Fibroblast of skin of abdomen (primary cell): ENCODE measurements around the gene FAM184B. TPM values are rescaled to one million over a fixed set of nuclear protein-coding genes. Genes with fewer than 3 reads are reported as not detected.

Experiments
- DNase-seq: peaks from one replicate; pipeline ENCODE4 v3.0.0-alpha.2; 2013
- polyA plus RNA-seq, 2 experiments: library from polyadenylated mRNA; unstranded; fragments of 120-200 nt; gene quantifications; one replicate each; pipeline ENCODE4 v1.2.1, GENCODE V29; 2013; ENCODE audit not compliant: insufficient read length in 2 of 2

Gene FAM184B
- 0.12 TPM for polyA plus RNA-seq (2013, experiment 1 of 2; ENCODE audit: insufficient read length)
- 0.14 TPM for polyA plus RNA-seq (2013, experiment 2 of 2; ENCODE audit: insufficient read length)

- DNase-seq: peak; percentile 8
Measured at GRCh38 chr4:17781300-17782287, at the start of gene FAM184B. Gene FAM184B (minus strand): TSS chr4:17781621. CDS start chr4:17781299, 322 bp downstream.

- DNase-seq: no peak
Measured at GRCh38 chr4:17823871-17824669, 42.6 kb upstream of the FAM184B start.

GRCh38 chr4:17817027-17817426 lies 35.6 kb upstream of the FAM184B start:
- DNase-seq: peak; percentile 77

DNA sequence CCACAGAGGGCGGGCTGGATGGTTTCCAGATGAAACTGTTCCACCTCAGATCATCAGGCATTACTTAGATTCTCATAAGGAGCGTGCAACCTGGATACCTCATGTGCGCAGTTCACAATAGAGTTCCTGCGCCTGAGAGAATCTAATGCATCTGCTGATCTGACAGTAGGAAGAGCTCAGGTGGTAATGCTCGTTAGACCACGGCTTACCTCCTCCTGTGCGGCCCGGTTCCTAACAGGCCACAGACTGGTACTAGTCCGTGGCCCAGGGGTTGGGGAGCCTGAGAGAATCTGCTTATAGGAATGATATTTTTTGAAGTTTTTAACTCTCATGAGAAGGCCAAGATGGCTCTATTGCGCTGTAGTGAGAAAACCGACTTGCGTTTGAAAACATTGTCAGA lies 34.7 kb upstream of the FAM184B start:
- no peak for DNase-seq

DNA sequence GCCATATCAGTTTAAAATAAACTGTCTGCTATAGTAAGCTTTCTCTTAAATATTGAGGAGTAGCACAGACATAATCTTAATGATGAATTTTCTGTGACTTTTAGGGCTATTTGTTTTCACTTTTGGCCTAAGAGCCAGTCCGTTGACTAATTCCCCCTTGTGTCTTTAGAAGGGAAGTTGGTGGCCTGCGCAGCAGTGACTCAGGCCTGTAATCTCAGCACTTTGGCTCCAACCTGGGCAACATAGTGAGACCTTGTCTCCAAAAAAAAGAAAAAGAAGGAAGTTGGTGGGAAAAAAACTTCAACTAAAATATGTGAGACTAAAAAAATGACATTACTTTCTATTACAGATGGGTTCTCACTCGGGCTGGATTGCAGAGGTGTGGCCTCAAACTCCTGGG lies 32.7 kb upstream of the FAM184B start:
- DNase-seq: peak; percentile 33

- DNase-seq: no peak
Measured at GRCh38 chr4:17812801-17813200, 31.4 kb upstream of the FAM184B start.

GRCh38 chr4:17812125-17812524 lies 30.7 kb upstream of the FAM184B start:
- DNase-seq: no peak

- peak; percentile 19 for DNase-seq
Measured at GRCh38 chr4:17811078-17811603, 29.7 kb upstream of the FAM184B start.

- peak; percentile 100 for DNase-seq
Measured at GRCh38 chr4:17810260-17811077, 29.0 kb upstream of the FAM184B start, which contains the start of the genes DCAF16 and NCAPG. Gene DCAF16 (minus strand): TSS chr4:17810757. CDS start chr4:17804141, 6,616 bp downstream. Gene NCAPG (plus strand): TSS chr4:17810979. CDS start chr4:17811078, 99 bp downstream.

GRCh38 chr4:17809667-17810066 lies 28.2 kb upstream of the FAM184B start:
- no peak for DNase-seq

DNA sequence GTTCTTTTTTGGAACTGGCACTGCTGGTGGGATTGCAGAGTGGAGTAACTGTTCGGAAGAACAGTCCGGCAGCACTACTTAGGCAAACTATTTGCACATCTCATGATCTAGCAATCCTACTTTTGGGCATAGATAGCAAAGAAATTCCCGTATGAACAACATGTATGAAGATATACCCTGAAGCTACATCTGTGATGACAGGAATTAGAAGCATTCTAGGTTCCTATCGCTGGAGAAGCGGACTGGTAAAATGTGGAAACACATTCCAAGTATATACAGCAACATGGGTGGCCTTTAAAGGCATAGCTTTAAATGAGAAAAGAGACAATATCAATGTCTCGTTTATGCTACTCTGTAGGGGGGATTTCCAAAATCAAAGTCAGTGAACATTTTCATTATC lies 26.0 kb upstream of the FAM184B start:
- peak; percentile 42 for DNase-seq

- no peak for DNase-seq
Measured at GRCh38 chr4:17805580-17806155, 24.2 kb upstream of the FAM184B start.

DNA sequence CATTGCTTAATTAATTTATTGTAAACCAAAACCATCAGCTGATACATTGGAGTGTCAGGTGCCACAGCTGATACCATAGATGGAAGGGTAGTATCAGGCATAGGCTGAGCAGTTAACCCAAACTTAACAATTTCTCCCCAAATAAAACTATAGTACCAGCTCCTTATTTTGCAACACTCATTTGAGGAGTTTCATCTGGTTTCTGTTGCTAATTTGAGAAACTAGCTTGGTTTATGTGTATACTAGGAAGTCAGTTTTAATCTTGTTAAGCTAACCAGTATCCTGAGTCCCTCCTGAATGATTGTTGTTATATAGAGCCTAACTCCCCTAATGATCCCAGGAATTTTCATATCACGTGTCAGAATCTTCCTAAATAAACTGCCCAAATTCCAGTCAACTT lies 16.4 kb upstream of the FAM184B start:
- no peak for DNase-seq

DNA sequence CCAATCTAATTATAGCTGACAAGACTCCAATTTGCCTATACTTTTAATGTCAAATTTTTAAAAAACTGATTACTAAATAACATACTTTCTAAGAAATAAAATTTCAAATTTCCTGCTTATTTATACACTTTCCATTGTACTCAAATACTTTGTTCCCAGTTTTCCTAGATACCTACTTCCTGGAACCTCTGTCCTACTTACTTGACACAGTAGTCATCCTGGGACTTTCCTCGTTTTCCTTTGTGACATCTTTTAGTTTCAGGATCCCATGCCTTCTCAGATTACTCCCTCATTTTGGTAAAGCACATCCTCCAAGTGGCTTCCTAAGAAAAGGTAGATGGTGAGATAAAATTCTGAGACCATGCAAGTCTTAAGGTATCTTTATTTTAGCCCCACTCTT lies 13.3 kb upstream of the FAM184B start:
- DNase-seq: no peak

- no peak for DNase-seq
Measured at GRCh38 chr4:17788956-17789355, 7.5 kb upstream of the FAM184B start.

DNA sequence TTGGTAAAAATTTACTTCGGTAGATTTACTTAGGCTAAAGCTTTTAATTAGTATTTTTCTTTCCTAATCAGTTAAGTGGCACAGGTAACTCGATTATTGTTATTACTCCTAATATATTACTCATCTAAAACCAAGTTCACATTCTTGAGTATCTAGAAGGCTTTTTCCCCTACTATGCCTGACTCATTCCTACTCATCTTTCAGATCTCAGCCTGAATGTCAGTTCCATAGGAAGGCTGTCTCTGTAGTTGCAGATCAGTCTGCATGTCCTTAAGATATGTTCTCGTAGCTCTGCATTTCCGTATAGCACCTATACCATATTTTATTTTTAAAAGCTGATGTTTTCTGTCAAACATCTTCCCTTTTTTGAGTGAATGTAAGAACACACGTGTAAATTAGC lies 5.9 kb upstream of the FAM184B start:
- DNase-seq: peak; percentile 37

GRCh38 chr4:17786567-17786966 lies 5.1 kb upstream of the FAM184B start:
- DNase-seq: no peak

- no peak for DNase-seq
Measured at GRCh38 chr4:17785858-17786257, 4.4 kb upstream of the FAM184B start.

- DNase-seq: peak; percentile 49
Measured at GRCh38 chr4:17780501-17781299, 721 bp downstream of the FAM184B start.

DNA sequence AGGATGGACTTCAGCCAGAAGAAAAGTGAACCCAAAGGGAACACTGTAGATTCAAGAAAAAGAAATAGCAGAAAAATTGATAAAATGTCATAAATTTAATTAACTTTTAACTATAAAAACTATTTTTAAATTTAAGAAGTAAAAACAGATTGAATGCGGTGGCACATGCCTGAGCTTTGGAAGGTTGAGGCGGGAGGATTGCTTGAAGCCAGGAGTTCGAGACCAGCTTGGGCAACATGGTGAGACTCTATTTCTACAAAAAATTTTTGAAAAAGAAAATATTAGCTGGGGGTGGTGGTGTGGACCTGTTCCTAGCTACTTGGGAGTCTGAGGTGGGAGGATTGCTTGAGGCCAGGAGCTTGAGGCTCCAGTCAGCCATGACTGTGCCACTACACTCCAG lies 3.0 kb downstream of the FAM184B start:
- DNase-seq: no peak
